GM18520 (cell line): Measurements from ENCODE around the gene KRTAP10-3.

ENCODE experiments used
- ATAC-seq: cut with Tn5 transposase; IDR thresholded peaks from one replicate; pipeline ENCODE4 v1.9.1; 2021; ENCODE audit not compliant: unreplicated experiment

Gene KRTAP10-3

DNA sequence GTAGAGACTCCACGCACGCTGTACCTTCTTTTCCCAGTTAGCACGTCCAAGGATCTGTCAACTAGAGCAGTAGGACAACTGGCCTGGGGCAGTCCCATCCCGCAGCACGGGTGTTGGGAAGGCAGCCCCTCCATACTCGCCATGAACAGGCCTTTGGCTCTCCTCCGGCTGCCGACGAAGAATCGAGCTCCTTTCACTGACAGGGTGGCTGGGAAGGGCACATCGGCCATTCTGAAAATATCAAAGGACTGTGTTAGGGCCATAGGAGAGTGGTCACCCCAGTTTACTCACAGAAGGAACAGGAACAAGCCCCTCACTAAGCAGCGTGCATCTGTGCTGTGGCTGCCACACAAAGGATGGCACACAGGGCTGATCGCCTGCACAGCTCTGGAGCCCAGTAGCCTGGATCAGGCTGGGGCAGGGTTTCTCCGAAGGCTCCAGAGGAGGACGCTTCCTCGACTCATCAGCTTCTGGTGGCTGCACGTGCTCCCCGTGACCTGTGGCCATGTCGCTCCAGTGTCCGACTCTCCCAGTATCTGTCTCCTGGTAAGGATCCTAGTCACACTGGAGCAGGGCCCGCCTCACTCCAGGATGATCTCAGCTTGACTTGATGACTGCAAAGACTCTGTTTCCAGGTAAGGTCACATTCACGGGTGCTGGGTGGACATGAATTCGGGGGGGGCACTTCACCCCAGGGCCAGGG, 27.5 kb downstream of the KRTAP10-3 start:
- ATAC-seq, result no peak

DNA sequence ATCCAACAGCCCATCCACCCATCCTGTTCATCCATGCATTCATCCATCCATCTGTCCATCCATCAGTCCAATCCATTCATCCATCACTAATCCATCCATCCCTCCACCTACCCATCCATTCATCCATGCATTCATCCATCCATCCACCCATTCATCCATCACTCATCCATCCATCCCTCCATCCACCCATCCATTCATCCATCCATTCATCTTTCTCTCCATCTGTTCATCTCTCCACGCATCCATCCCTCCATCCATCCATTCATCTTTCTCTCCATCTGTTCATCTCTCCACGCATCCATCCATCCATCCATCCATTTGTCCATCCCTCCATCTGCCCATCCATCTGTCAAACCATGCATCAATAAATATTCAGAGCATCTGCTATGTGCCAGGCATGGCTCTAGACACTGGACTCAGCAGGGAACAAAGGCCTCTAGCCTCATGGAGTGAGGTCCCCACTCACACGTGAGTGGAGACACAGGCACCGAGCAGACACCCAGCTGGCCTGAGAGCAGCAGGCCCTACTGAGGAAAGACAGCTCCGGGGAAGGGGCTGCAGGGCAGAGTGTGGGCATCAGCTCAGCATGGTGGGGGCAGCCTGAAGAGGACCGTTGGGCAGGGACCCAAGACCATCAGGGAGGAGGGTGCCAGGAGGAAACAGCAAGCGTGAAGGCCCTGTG, 28.2 kb downstream of the KRTAP10-3 start:
- no peak for ATAC-seq

GRCh38 chr21:44529503-44530125, 29.0 kb downstream of the KRTAP10-3 start:
- ATAC-seq, result no peak

DNA sequence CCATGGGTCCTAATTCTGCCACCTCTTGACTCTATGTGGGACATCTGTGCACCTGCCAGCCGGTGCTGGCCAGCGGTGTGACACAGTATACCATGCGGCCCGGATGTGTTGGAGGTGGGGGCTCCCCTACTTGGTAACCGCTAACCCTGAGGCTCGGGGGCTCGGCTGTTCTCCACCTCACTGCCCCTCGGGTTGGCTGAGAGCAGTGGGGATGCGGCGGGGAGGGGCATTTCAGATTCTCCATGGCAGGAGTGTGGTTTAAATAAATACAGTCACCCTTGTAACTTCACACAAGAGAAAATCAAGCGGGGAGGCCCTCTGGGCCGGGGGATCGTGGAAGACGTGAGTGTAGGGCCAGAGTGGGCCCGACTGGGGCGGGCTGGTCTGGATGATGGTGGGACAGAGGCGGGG, 29.6 kb downstream of the KRTAP10-3 start:
- ATAC-seq, result no peak

DNA sequence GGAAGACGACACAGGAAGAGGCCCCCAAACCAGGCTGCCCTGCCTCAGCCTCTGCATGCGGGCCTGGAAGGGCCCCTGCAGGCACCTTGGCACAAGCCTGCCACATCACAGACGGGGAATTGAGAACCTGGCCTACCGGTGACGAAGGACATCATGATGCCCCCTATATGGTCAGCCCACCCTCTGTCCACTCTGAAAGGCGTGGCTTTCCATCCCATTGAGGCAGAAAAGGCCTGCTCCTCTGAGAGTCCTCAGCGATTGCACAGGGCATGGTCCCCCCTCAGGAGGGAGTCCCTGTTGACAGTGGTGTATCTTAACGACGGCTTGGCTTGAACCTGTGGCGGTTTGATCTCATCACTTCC, 30.0 kb downstream of the KRTAP10-3 start:
- ATAC-seq, result no peak

DNA sequence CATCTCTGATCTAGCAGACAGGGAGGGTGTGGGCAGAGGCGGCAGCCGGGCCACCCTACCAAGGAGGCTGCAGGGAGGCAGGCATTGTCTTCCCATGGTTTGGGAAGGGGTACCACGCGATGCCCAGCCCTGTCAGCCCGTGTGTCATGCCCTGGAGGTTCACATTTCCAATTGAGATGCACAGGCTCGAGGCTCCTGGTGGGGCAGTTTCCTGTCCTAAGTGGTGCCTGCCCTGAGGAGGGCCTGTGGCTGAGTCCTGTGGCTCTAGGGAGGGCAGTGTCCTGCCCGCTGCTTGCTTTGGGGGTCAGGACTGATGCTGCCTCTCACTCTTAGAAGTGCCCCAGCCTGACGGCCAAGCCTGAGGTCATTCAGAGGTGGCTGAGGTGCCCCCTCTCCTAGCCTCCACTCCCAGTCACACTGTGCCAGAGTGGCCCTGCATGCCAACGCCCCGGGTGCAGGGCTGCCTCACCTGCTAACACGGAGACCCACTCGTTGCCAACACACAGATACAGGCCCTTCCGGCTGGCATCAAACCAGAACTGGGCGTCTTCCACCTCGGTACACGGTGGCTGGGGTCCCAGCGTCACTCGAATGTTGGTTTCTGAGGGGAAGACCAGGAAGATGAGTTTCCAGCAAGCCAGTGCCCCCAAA, 30.5 kb downstream of the KRTAP10-3 start:
- no peak for ATAC-seq

DNA sequence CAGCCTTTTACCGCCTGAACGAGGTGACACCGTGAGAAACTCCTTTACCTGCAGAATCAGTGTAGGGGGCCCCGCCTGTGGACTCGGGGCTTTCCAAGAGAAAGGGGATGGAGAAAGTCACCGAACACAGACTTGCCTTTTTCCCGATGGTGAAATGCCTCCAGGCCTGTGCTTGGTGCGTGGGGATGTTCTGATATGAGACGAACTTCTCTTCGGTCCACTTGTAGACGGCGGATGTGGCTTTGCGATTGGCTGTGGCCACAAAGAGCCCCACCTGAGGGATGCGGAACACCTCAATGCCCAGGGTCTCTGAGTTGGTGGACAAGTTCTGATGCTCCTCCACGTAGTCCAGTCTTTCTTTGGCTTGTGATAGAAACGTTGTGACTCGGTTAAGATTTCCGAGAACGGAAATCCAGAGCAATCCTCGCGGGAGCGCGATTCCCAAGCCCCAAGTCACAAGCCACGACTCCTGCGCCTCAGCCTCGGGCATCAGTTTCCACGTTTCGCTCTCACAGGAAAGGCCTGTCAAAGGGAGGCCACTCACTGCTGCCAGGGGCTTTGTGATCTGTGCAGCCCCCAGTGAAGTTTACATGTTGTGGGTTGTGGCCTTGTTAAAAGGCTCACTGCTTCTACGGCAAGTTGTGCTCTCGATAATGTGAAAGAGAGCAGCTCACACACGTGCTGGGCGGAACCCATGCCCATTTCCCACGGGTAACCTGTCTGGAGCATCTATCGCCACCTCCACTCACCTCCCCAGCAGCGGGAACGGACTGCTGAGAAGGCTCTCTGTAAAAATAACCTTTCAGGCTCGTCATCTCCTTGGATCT, 31.2 kb downstream of the KRTAP10-3 start:
- ATAC-seq, result no peak

GRCh38 chr21:44526096-44526997, 32.2 kb downstream of the KRTAP10-3 start:
- ATAC-seq, result no peak

DNA sequence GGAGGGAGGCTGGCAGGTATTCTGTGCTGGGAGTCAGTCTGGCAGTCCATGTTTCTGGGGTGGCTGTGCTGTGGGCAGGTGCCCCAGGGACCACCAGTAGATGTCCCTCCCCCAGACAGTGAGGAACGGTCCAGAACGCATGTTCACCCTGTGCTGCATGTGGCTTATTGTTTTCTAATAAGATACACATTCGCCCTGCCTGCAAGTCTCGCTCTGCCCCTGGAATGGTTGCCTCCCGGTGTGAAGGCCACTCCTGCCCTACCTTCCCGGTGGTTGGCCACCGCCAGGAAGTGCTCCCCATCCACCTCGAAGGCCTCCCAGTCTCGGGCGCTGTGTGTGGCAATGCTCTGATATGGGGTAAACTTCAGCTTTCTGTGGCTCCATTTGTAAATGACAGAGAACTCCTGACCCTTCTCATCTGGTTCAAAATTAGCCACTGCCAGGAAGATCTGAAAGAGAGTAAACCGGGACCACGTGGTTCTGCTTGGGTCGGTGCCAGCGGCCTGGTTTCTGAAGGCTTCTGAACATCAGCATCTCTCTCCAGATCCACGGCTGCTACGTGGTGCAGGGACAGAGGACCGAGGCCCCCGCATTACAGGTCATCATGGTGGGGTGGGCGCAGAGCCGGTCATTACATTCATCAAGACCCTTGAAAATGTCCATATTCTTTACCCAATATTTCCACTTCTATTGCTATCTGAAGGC, 33.1 kb downstream of the KRTAP10-3 start:
- no peak for ATAC-seq

GRCh38 chr21:44524414-44525371, 33.9 kb downstream of the KRTAP10-3 start:
- no peak for ATAC-seq

GRCh38 chr21:44523567-44524413, 34.8 kb downstream of the KRTAP10-3 start:
- ATAC-seq, result no peak

- ATAC-seq, result no peak
Observed at GRCh38 chr21:44522753-44523204, 35.8 kb downstream of the KRTAP10-3 start.

- no peak for ATAC-seq
Observed at GRCh38 chr21:44521928-44522752, 36.5 kb downstream of the KRTAP10-3 start.

DNA sequence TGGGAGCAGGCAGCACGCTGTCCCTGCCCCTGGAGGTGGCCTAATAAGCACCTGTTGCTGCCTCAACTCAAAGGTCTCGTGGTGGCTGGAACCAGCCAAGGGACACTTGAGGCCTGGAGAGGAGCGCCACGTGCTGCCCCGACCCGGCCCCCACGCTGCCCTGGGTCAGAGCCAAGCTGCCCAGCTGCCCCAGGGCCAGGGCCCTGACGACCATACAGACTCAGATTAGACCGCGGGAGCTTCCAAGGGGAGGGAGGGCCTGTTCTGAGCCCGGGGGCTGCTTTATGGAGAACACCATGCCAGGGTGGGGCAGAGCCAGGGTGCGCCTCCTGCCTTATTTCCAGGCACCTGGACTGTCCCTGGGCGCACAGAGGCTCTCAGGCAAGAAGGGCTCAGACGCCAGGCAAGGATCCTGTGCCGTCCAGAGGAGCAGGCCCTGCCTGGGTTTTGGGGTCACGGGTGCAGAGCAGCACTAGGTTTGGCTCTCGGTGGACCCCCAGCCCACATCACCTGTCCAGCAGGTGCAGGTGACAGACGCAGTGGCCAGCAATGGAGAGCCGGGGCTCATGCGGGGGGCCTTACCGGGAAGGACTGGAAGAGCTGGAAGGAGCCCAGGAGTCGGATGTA, 37.2 kb downstream of the KRTAP10-3 start:
- no peak for ATAC-seq

DNA sequence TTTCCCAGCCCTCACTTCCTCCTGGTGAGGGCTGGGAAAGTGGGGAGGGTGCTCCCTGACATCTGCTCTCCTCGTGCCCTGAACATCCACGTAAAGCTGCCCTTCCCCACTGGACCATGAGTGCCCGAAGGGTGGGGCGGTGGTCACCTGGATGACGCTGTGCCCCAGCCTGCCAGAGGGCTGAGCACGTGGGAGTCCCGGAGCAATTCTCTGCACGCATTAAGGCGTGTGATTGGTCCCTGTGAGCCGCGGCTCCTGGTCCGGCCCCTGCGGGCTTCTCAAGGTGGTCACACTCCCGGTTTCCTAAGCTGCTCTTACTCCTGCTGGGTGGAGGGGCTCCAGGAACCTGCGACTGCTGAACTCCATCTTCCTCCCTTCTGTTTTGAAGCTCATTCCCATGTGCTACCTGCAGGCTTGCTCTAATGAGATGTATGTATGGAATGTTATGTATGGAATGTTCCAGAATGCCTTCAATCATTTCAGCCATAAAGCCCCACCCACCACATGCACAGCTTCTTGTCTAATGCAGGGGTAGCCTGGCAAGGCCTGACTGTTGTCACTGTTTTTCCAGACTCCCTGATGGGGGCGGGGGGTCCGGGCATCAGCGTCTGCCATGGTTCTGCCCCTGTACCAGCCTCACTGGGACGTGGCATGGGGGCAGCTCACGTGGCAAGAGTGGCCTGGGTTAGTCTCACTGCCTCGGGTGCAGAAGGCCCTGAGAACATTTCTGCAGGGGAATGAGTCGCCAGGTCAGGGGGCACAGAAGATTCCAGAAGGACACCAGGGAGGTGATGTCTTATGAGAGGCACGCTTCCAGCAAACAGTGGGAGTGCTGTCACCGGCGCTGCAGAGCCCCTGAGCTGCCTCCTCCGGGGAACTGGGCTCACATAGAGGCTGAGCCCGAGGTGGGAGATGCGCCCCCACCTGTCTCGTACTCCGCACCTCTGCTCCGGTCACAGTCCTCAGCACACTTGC, 38.0 kb downstream of the KRTAP10-3 start:
- no peak for ATAC-seq
